CD4-positive, alpha-beta T cell (primary cell): ENCODE results near the gene H6PD. TPM values are rescaled to one million over a fixed set of nuclear protein-coding genes. Genes with fewer than 3 reads are reported as not detected.

Experiments used
- ATAC-seq: fragments of 200-7000 bp; cut with Tn5 transposase; one replicate; pipeline ENCODE4 v1.10.0; 2022; ENCODE audit warnings: mild to moderate bottlenecking; ENCODE audit not compliant: poor library complexity
- CTCF ChIA-PET: fragments of 350-600 bp; sonication (Branson Sonifier 250); formaldehyde crosslinking; loops from one replicate; lab custom pipeline; 2021; ENCODE audit warnings: antibody characterized with exemption, inconsistent platforms; lab: Charles Lee
- POLR2A ChIA-PET: fragments of 350-600 bp; sonication (Branson Sonifier 250); formaldehyde crosslinking; loops from one replicate; lab custom pipeline; 2021; ENCODE audit warnings: antibody characterized with exemption, inconsistent platforms; lab: Charles Lee
- DNase-seq, 14 experiments: peaks; one replicate each; pipeline ENCODE4 v3.0.0-alpha.2; 2013 to 2020; ENCODE audit warnings: mixed read lengths in 2 of 14
- H3K27ac ChIP-seq, 2 donors: one replicate each; pipeline versions ENCODE4 v1.5.1 to v1.7.0; 2013; ENCODE audit warnings: low read length in 2 of 2, low read depth in 1 of 2, mild to moderate bottlenecking in 1 of 2
- H3K27me3 ChIP-seq, 2 experiments: 1 replicate in 1 of 2; 2 replicates in 1 of 2; pipeline versions ENCODE4 v1.6.1 to v1.7.0; 2013; ENCODE audit warnings: low read length in 2 of 2, control low read depth in 1 of 2, mild to moderate bottlenecking in 1 of 2, moderate library complexity in 1 of 2; ENCODE audit not compliant: insufficient read depth in 2 of 2, control insufficient read depth in 1 of 2
- H3K36me3 ChIP-seq: one replicate; pipeline ENCODE4 v1.6.1; 2013; ENCODE audit warnings: low read length, control low read depth; ENCODE audit not compliant: insufficient read depth
- H3K4me1 ChIP-seq: one replicate; pipeline ENCODE4 v1.6.1; 2013; ENCODE audit warnings: low read length, control low read depth; ENCODE audit not compliant: insufficient read depth
- H3K4me3 ChIP-seq: one replicate; pipeline ENCODE4 v1.5.1; 2013; ENCODE audit warnings: mild to moderate bottlenecking, low read length, moderate library complexity
- H3K9me3 ChIP-seq, 2 experiments: 1 replicate in 1 of 2; 2 replicates in 1 of 2; pipeline versions ENCODE4 v1.6.1 to v1.7.0; 2013; ENCODE audit warnings: low read length in 2 of 2, mild to moderate bottlenecking in 2 of 2, control low read depth in 1 of 2, moderate library complexity in 1 of 2; ENCODE audit not compliant: control insufficient read depth in 1 of 2, insufficient read depth in 1 of 2
- H3K27ac Mint-ChIP-seq: one replicate; pipeline ENCODE4 v1.8.0; 2020; ENCODE audit warnings: mixed read lengths
- H3K27me3 Mint-ChIP-seq: one replicate; pipeline ENCODE4 v1.8.0; 2021; ENCODE audit warnings: mixed read lengths
- H3K36me3 Mint-ChIP-seq: one replicate; pipeline ENCODE4 v1.8.0; 2021; ENCODE audit warnings: low read depth, mixed read lengths
- H3K4me1 Mint-ChIP-seq: one replicate; pipeline ENCODE4 v1.8.0; 2021; ENCODE audit warnings: low read depth, mixed read lengths
- H3K4me3 Mint-ChIP-seq: one replicate; pipeline ENCODE4 v1.8.0; 2020; ENCODE audit warnings: mild to moderate bottlenecking, mixed read lengths
- H3K9me3 Mint-ChIP-seq: one replicate; pipeline ENCODE4 v1.8.0; 2020; ENCODE audit warnings: mixed read lengths
- CTCF ChIP-seq: fragments of 200-600 bp; IDR thresholded peaks from one replicate; pipeline ENCODE4 v1.8.0; 2022; ENCODE audit warnings: antibody characterized with exemption, mild to moderate bottlenecking
- intact Hi-C, 2 experiments: fragments of 100-400 bp; cut with DNase I in 1 of 2; cut with micrococcal nuclease in 1 of 2; formaldehyde crosslinking; loops; one replicate each; pipeline versions ENCODE4 v1.15.1 to v1.9.0; 2023 to 2025; cut with DNase I, micrococcal nuclease
- total RNA-seq, 174 experiments: library from RNA in 2 of 174; stranded (reverse) in 2 of 174; gene quantifications; one replicate each; pipeline ENCODE4 v1.2.3 and lab custom pipeline; 2021 to 2026

Gene H6PD
- total RNA-seq, 2 experiments from 2014 or later, result 13.6 to 13.9 TPM

GRCh38 chr1:9280015-9280860 is 45.7 kb downstream of the H6PD start:
- TF ChIP-seq CTCF, result no peak
- peaks cover 4 to 20% of the 10 kb centered on the region in 2 experiments for H3K9me3 ChIP-seq
- DNase-seq (peak in 5 of 14 experiments; percentile 7 to 57 (median 42)), ATAC-seq (peak; percentile 45)
- peaks cover 3% of the 10 kb centered on the region for H3K9me3 Mint-ChIP-seq
- intact Hi-C loops, result no loop called here
- ChIA-PET POLR2A (no interaction called here), CTCF (interaction anchor here (0.6 to 1.5 kb wide), 3 partner anchors 9 to 13 kb away, joined by 4 to 5 read pairs (median 4); no protein-coding TSS in a partner anchor)
- peaks cover 60% of the 10 kb centered on the region for H3K4me1 Mint-ChIP-seq
- no peak overlapping the region for H3K4me3 ChIP-seq
- H3K36me3 Mint-ChIP-seq, result peaks cover 6% of the 10 kb centered on the region
- no peak overlapping the region for H3K27ac ChIP-seq
- H3K27me3 Mint-ChIP-seq, result no peaks in the 10 kb centered on the region
- H3K4me3 Mint-ChIP-seq, result peak overlapping the region; percentile 81
- H3K36me3 ChIP-seq, result no peaks in the 10 kb centered on the region
- H3K4me1 ChIP-seq, result peaks cover 60% of the 10 kb centered on the region
- no peak overlapping the region for H3K27ac Mint-ChIP-seq
- no peaks in the 10 kb centered on the region for H3K27me3 ChIP-seq

- Histone ChIP-seq H3K9me3 (peaks cover 4 to 28% of the 10 kb centered on the region in 2 experiments), H3K27me3 (no peaks in the 10 kb centered on the region), H3K4me3 (no peak overlapping the region), H3K36me3 (no peaks in the 10 kb centered on the region), H3K27ac (no peak overlapping the region), H3K4me1 (peaks cover 59% of the 10 kb centered on the region)
- no peak overlapping the region for H3K4me3 Mint-ChIP-seq
- TF ChIP-seq CTCF, result no peak
- ChIA-PET POLR2A (no interaction called here), CTCF (interaction anchor here (1.1 to 1.7 kb wide), 2 partner anchors 8 to 14 kb away, joined by 4 read pairs; no protein-coding TSS in a partner anchor)
- H3K27ac Mint-ChIP-seq, result no peak overlapping the region
- DNase-seq, result no peak
- intact Hi-C loops, result no loop called here
- no peak for ATAC-seq
- no peaks in the 10 kb centered on the region for H3K27me3 Mint-ChIP-seq
- H3K4me1 Mint-ChIP-seq, result peaks cover 54% of the 10 kb centered on the region
- peaks cover 5% of the 10 kb centered on the region for H3K9me3 Mint-ChIP-seq
- peaks cover 6% of the 10 kb centered on the region for H3K36me3 Mint-ChIP-seq
Observed at GRCh38 chr1:9281071-9281827, 46.7 kb downstream of the H6PD start.

- ChIA-PET POLR2A (no interaction called here), CTCF (interaction anchor here (1.7 kb wide), 1 partner anchor 15 kb away, joined by 4 read pairs; no protein-coding TSS in a partner anchor)
- no peaks in the 10 kb centered on the region for H3K27me3 ChIP-seq
- Mint-ChIP-seq H3K36me3 (peaks cover 6% of the 10 kb centered on the region), H3K4me3 (no peak overlapping the region), H3K4me1 (peaks cover 54% of the 10 kb centered on the region), H3K27me3 (no peaks in the 10 kb centered on the region), H3K9me3 (peaks cover 5% of the 10 kb centered on the region), H3K27ac (no peak overlapping the region)
- H3K27ac ChIP-seq, result no peak overlapping the region
- H3K36me3 ChIP-seq, result no peaks in the 10 kb centered on the region
- DNase-seq (no peak), ATAC-seq (no peak)
- H3K4me1 ChIP-seq, result peaks cover 59% of the 10 kb centered on the region
- peaks cover 4 to 31% of the 10 kb centered on the region in 2 experiments for H3K9me3 ChIP-seq
- no peak overlapping the region for H3K4me3 ChIP-seq
- no peak for TF ChIP-seq CTCF
- intact Hi-C loops, result no loop called here
Observed at GRCh38 chr1:9281908-9282695, 47.5 kb downstream of the H6PD start.
